Endothelial cell of umbilical vein (primary cell): ENCODE measurements around the gene GLOD5.

Source experiments
- CTCF ChIP-seq, 2 donors: IDR thresholded peaks; 1 replicate in 1 of 2; 2 replicates in 1 of 2; pipeline ENCODE4 v1.5.1; 2011; ENCODE audit warnings: low read length in 2 of 2, mild to moderate bottlenecking in 2 of 2, moderate library complexity in 2 of 2, control low read depth in 1 of 2, inconsistent platforms in 1 of 2, low read depth in 1 of 2; ENCODE audit not compliant: insufficient read depth in 1 of 2; ENCODE audit errors: extremely low read depth in 1 of 2
- EZH2 ChIP-seq: IDR thresholded peaks from 2 replicates; pipeline ENCODE4 v1.6.1; 2012; ENCODE audit warnings: borderline replicate concordance, low read depth, mild to moderate bottlenecking, moderate library complexity, low read length, inconsistent platforms; ENCODE audit not compliant: severe bottlenecking
- FOS ChIP-seq: IDR thresholded peaks from 2 replicates; pipeline ENCODE4 v1.6.1; 2011; ENCODE audit warnings: mild to moderate bottlenecking, low read length, moderate library complexity, borderline replicate concordance; ENCODE audit not compliant: insufficient read depth
- GATA2 ChIP-seq: IDR thresholded peaks from 2 replicates; pipeline ENCODE4 v1.7.0; 2011; ENCODE audit warnings: low read depth, mild to moderate bottlenecking, moderate library complexity, mixed read lengths, low read length; ENCODE audit not compliant: insufficient read length, insufficient read depth
- JUN ChIP-seq: IDR thresholded peaks from 2 replicates; pipeline ENCODE4 v1.6.1; 2011; ENCODE audit warnings: borderline replicate concordance, low read depth; ENCODE audit not compliant: insufficient read length, insufficient read depth
- MYC ChIP-seq: IDR thresholded peaks from one replicate; pipeline ENCODE4 v1.6.1; 2011; ENCODE audit warnings: mild to moderate bottlenecking, low read depth, low read length
- POLR2A ChIP-seq: IDR thresholded peaks from 2 replicates; pipeline ENCODE4 v1.6.1; 2012; ENCODE audit warnings: low read depth, mild to moderate bottlenecking, control low read depth, low read length
- POLR2AphosphoS5 ChIP-seq: IDR thresholded peaks from 2 replicates; pipeline ENCODE4 v1.6.1; 2012; ENCODE audit warnings: low read depth, mild to moderate bottlenecking, control low read depth, low read length, moderate library complexity; ENCODE audit not compliant: insufficient read depth
- TF ChIP-seq, protein P1 (sequence below): IDR thresholded peaks from 2 replicates; pipeline ENCODE4 v1.6.1; 2011; ENCODE audit not compliant: insufficient read depth, insufficient read length

DNA sequence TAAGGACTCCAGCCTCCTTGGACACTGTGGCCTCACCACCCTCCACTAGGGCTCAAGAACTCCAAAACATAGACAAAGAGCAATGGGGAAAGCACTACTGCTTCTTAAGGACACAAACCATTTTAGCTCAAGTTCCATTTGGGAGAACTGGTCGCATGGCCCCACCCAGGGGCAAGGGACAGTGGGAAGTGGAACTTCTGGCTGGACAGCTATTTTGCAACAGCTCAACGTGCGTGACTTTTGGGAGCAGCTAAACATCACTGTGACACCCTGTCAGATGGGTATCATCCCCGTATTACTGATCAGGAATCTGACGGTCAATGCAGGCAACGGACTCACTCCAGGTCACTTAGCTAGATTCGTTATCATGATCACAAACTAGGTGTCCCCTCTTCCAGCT is 9.0 kb upstream of the GLOD5 start:
- TF ChIP-seq POLR2AphosphoS5: no peak
- no peak for TF ChIP-seq CTCF (IDR thresholded peaks at IDR 0.05; ENCODE audit: extremely low read depth in 1 of 2, insufficient read depth in 1 of 2, low read depth in 1 of 2, low read length in 2 of 2)
- no peak for TF ChIP-seq POLR2A
- no peak for TF ChIP-seq EZH2
- TF ChIP-seq JUN: no peak
- no peak for TF ChIP-seq MYC
- TF ChIP-seq, protein P1, sequence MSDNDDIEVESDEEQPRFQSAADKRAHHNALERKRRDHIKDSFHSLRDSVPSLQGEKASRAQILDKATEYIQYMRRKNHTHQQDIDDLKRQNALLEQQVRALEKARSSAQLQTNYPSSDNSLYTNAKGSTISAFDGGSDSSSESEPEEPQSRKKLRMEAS: no peak
- no peak for TF ChIP-seq GATA2
- TF ChIP-seq FOS: no peak
